ENCODE measurements around the gene GMIP. TPM values are rescaled to one million over a fixed set of nuclear protein-coding genes. Genes with fewer than 3 reads are reported as not detected.

The GMIP gene
- total RNA-seq, 2 donors from 2014 or later = 16.5 to 18.7 TPM

DNA sequence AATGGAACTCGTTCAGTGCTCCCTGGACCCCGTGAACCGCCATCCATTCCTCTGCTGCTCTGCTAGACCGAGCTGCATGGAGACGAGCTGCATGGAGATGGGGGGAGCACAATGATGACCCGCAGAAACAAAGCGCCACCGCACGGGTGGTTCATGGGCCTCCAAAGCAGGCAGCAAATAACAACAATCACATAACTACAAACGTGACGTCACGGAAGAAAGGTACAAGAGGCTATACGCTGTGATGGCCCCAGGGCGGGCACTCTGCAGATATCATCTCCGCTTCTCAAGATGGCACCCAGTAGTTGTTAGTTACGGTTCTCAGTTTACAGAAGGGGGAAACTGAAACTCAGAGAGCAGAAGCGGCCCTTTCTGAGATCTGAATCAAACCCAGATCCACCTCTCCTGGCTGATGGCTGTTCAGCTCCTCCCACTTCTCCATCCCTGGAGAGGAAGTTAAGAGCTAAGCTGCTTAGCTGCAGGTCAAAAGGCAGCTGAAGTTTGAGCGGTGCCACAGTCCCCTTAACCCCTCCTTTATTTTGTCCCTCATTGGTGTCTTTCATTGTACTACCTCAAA is 18.3 kb upstream of the GMIP start:
- Mint-ChIP-seq H3K4me3 (peak overlapping the region; percentile 87), H3K27ac (peak overlapping the region; percentile 84), H3K9me3 (peaks cover 2% of the 10 kb centered on the region), H3K27me3 (ENCODE audit: insufficient read depth) (no peaks in the 10 kb centered on the region), H3K36me3 (ENCODE audit: low read depth) (peaks cover 35% of the 10 kb centered on the region), H3K4me1 (peaks cover 18% of the 10 kb centered on the region)
- Histone ChIP-seq H3K36me3 (ENCODE audit: control insufficient read depth, insufficient read depth, low read length) (peaks cover 32% of the 10 kb centered on the region), H3K9ac (ENCODE audit: extremely low read depth, low read length, poor library complexity, severe bottlenecking) (no peak overlapping the region), H3K27me3 (ENCODE audit: control insufficient read depth, insufficient read depth, low read length, poor library complexity, severe bottlenecking) (no peaks in the 10 kb centered on the region), H3K4me1 (ENCODE audit: control insufficient read depth, insufficient read depth, low read length) (no peaks in the 10 kb centered on the region), H3K4me3 (ENCODE audit: low read length) (peak overlapping the region; percentile 78), H3K27ac (ENCODE audit: low read depth, low read length) (no peak overlapping the region), H3K9me3 (ENCODE audit: control insufficient read depth, low read length) (no peaks in the 10 kb centered on the region)
- TF ChIP-seq, protein P1, sequence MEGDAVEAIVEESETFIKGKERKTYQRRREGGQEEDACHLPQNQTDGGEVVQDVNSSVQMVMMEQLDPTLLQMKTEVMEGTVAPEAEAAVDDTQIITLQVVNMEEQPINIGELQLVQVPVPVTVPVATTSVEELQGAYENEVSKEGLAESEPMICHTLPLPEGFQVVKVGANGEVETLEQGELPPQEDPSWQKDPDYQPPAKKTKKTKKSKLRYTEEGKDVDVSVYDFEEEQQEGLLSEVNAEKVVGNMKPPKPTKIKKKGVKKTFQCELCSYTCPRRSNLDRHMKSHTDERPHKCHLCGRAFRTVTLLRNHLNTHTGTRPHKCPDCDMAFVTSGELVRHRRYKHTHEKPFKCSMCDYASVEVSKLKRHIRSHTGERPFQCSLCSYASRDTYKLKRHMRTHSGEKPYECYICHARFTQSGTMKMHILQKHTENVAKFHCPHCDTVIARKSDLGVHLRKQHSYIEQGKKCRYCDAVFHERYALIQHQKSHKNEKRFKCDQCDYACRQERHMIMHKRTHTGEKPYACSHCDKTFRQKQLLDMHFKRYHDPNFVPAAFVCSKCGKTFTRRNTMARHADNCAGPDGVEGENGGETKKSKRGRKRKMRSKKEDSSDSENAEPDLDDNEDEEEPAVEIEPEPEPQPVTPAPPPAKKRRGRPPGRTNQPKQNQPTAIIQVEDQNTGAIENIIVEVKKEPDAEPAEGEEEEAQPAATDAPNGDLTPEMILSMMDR (conservative IDR thresholded peaks at IDR 0.05) = no peak
- peak; percentile 62 for DNase-seq
- 89 to 93% methylated on average over 13 to 18 of the region's 18 CpGs for WGBS, 2 experiments (ENCODE audit: insufficient coverage in 1 of 2, insufficient read length in 1 of 2)

DNA sequence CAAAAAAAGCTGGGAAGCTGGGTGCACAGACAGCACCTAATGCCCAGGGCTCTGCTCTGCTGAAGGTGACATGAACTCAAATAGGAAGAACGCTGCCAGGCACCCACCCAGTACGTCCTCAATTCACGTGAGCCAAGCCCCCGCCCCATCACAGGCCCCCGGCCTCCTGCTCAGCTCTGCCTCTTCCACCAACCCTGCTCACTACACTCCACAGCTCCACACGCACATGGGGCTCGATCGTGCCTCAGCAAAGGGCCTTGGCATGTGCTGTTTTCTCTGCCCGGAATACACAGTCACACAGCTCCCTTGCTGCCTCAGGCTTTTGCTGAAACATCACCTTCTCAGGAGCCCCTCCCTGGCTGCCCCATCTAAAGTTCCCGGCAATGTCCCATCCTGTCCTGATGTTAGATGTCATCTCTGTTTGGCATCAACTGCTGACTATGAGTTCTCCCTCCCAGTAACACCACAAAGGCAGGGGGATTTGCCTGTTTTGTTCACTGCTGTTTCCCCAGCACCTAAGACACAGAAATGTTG is 17.8 kb upstream of the GMIP start:
- Histone ChIP-seq H3K9me3 (ENCODE audit: control insufficient read depth, low read length) (no peaks in the 10 kb centered on the region), H3K36me3 (ENCODE audit: control insufficient read depth, insufficient read depth, low read length) (peaks cover 37% of the 10 kb centered on the region), H3K9ac (ENCODE audit: extremely low read depth, low read length, poor library complexity, severe bottlenecking) (no peak overlapping the region), H3K27me3 (ENCODE audit: control insufficient read depth, insufficient read depth, low read length, poor library complexity, severe bottlenecking) (no peaks in the 10 kb centered on the region), H3K27ac (ENCODE audit: low read depth, low read length) (no peak overlapping the region), H3K4me3 (ENCODE audit: low read length) (peak overlapping the region; percentile 77), H3K4me1 (ENCODE audit: control insufficient read depth, insufficient read depth, low read length) (no peaks in the 10 kb centered on the region)
- TF ChIP-seq, protein P1 (conservative IDR thresholded peaks at IDR 0.05) = no peak
- Mint-ChIP-seq H3K4me3 (peak overlapping the region; percentile 87), H3K27ac (peak overlapping the region; percentile 74), H3K4me1 (peaks cover 18% of the 10 kb centered on the region), H3K9me3 (peaks cover 2% of the 10 kb centered on the region), H3K27me3 (ENCODE audit: insufficient read depth) (no peaks in the 10 kb centered on the region), H3K36me3 (ENCODE audit: low read depth) (peaks cover 39% of the 10 kb centered on the region)
- 92 to 94% methylated on average over 10 of the region's 10 CpGs for WGBS, 2 experiments (ENCODE audit: insufficient coverage in 1 of 2, insufficient read length in 1 of 2)
- no peak for DNase-seq

DNA sequence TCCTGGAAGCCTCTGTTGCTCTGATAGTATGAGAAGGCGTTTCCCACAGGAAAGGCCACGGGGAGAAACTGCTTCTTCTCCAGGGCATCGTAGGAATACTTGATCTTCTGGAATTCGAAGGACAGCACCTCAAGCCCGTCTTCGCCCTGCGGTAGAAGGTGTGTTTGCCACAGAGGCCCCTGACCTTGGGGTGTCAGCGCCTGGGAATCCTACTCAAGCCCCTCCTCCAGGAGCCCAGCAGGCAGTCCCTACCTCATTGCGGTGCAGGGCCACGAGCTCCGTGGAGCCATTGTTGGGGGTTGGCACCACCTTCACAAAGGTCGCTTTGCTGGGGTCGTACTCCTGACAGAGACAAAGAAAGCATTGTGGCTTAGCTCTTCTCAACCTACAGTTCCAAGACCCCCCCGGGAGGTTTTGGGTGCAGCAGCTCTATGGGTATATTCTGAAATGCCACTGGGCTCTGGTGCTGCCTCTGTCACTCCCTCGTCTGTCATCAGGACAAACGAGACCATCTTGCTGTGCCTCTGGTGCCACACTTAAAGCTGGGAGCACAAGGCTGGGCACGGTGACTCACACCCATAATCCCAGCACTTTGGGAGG is 16.3 kb upstream of the GMIP start:
- Histone ChIP-seq H3K36me3 (ENCODE audit: control insufficient read depth, insufficient read depth, low read length) (peaks cover 44% of the 10 kb centered on the region), H3K4me3 (ENCODE audit: low read length) (no peak overlapping the region), H3K27me3 (ENCODE audit: control insufficient read depth, insufficient read depth, low read length, poor library complexity, severe bottlenecking) (no peaks in the 10 kb centered on the region), H3K27ac (ENCODE audit: low read depth, low read length) (no peak overlapping the region), H3K4me1 (ENCODE audit: control insufficient read depth, insufficient read depth, low read length) (no peaks in the 10 kb centered on the region), H3K9ac (ENCODE audit: extremely low read depth, low read length, poor library complexity, severe bottlenecking) (no peak overlapping the region), H3K9me3 (ENCODE audit: control insufficient read depth, low read length) (no peaks in the 10 kb centered on the region)
- DNase-seq = peak; percentile 26
- no peak overlapping the region for H3K27ac Mint-ChIP-seq
- H3K4me3 Mint-ChIP-seq = no peak overlapping the region
- peaks cover 50% of the 10 kb centered on the region for H3K36me3 Mint-ChIP-seq (ENCODE audit: low read depth)
- peaks cover 2% of the 10 kb centered on the region for H3K9me3 Mint-ChIP-seq
- TF ChIP-seq, protein P1 (conservative IDR thresholded peaks at IDR 0.05) = no peak
- H3K4me1 Mint-ChIP-seq = peaks cover 18% of the 10 kb centered on the region
- 94 to 95% methylated on average over 17 of the region's 17 CpGs for WGBS, 2 experiments (ENCODE audit: insufficient coverage in 1 of 2, insufficient read length in 1 of 2)
- no peaks in the 10 kb centered on the region for H3K27me3 Mint-ChIP-seq (ENCODE audit: insufficient read depth)
